DMS153 treated with DMSO at 0.1 percent for 48 hours (cell line): Measurements from ENCODE around the gene ADAM19.

Source experiments
- DNase-seq: peaks from one replicate; lab custom pipeline; 2025; ENCODE audit not compliant: unreplicated experiment; lab: John Stamatoyannopoulos, UW

Gene ADAM19

DNA sequence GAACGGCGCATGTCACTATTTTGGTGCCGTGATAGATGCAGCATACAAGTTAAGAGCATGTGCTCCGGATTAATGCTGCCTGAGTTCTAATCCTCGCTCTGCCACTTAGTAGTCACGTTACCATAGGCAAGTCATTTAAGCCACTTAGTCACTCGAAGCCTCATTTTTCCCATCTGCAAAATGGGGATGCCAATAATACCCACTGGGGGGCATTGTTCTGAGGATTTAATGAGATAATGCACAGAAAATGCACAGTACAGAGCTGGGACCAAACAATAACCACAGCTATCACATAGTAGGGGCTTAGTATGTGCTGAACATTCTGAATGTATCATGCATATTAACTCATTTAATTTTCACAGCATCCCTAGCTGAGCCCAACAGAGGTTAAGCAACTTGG is 106.5 kb downstream of the ADAM19 start:
- no peak for DNase-seq

DNA sequence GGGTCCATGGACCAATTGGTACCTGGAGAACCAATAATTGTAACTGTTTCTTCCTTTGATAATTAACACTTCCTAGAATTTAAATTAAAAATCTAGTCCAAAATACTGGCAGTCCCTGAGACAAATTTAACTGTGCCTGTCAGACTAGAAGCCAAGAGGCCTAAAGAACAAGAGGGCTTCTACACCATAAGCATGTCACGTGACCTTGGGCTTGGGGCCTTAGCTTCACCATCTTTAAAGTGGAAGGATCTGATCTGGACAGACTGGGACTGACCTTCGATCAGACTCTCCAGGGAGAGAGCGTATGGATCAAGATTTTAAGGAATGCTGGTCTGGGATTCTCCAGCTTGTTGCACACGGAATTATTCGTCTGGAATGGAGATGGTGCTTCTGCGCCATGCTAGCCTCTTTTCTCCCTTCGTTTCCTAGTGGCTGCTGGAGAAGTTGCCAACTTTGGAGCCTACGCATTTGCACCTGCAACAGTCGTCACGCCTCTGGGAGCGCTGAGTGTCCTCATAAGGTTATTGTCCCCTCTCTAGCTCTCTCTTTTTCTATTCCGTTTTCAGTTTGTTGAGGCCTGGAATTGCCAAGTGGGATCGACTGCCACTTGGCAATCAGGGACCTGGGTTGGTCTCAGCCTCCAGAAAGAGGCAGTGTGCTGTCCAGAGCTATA is 107.1 kb downstream of the ADAM19 start:
- DNase-seq = no peak

DNA sequence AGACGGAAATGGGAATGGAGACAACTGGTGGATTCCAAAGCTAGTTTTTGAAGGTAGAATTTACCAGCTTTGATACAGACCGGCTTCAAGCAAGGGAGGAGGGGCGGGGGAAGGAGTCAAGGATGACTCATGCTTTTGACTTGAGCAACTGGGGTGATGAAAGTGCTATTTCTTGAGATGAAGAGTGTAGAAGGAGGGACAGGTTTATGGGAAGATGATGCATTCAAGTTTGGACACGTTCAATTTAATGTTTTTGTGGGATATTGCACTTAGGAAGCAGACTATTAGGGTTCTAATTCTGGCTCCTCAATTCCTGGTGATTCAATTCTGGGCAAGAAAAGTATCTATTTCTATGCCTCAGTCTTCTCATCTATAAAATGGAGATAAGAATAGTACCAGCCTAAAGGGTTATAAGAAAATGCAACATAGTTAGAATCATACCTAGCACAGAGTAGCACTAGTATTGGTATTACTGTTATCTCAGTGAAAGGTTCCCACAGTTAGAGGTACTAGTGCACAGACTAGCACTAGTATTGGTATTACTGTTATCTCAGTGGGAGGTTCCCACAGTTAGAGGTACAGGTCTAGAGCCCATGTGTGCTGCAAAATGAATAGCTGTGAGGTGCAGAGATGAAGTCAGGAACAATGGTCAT is 110.9 kb downstream of the ADAM19 start:
- DNase-seq = no peak

DNA sequence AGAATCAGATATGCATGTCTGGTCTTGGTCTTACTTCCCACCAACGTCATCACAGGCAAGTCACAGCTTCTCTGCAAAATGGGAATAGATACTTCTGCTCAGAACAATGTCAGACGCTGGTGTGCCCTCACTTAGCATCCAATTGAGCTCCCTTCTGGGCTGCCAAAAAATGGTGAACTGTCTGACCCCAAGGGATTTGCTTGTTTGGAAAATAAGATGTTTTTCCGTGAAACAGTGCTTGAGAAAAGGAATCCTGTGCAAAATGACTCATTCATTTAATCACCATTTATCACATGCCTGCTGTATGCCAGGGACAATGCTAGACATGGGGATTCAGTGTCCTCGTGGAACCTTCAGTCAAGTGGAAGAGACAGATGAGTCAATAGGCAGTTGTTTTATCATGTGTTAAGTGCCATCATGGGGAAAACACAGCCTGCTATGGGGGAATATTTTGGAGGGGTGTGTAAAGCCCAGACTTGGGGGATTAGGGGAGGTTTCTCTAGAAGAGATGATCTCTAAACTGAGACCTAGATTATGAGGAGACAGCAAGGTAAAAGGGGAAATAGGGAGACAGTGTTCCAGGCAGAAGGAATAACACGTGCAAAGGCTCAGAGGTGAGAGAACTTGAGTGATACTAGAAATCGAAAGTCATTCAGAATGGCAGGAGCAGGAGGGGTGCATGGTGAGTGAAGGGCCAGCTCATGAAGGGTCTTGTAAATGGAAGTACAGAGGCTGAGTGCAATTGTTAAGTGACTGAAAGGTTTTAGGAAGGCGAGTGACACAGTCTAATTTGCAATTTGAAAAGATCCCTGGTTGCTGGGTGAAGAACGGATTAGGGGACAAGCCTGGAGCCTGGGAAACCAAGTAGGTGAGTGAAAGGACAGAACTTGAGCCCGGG is 111.7 kb downstream of the ADAM19 start:
- no peak for DNase-seq

DNA sequence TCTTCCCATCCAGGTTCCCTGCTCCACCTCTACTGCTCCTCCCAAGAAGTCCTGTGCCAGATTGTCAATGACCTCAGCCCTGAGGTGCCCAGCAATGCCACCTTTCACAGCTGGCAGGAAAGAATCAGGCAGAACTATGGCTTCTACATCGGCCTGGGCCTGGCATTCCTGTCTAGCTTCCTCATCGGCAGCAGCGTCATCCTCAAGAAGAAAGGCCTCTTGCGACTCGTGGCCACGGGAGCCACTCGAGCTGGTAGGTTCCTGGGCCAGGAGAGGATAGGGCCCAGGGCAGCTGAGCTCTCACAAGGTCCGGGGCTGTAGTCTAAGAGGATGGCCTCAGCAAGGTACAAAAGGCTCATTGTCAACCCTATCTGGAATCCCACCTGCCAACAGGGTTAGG is 112.5 kb downstream of the ADAM19 start:
- no peak for DNase-seq

DNA sequence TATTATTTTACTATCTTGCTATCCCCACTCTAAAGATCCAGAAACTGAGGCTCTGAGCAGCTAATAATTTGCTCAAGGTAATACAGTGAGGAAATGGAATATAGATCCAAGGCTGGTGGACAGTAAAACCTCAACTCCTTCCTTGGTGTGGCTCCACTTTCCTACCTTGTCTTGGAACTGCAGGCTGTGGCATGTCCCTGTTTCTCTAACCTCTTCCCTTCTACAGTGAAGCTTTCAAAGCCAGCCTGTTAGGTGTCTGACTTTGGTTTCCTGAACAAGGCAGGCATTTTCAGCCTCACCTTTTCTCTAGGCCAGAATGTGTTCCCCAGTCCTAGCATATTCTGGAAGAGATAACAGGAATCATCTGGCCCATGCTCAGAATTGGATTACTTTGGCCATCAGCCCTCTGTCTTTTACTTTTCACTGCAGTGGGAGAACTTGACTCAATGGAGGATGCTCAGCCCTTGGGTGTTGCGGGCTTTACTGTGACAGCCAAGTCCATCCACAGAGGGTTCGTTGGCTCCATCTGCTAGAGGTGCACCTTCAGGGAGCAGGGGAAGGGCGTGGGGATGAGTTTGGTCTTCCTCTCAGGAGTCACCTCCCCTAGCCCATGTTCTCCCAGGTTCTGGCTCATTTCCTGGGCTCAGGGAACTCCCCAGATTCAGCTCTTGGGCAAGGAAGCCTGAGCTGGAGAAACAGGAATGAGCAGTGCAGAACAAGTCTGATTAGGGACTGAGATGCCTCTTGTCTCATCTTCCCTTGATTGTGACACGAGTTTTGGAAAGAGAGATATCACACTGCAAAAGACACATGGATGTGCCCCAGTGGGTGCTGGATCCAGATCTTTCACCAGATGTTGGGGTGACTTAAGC is 114.4 kb downstream of the ADAM19 start:
- DNase-seq = no peak

DNA sequence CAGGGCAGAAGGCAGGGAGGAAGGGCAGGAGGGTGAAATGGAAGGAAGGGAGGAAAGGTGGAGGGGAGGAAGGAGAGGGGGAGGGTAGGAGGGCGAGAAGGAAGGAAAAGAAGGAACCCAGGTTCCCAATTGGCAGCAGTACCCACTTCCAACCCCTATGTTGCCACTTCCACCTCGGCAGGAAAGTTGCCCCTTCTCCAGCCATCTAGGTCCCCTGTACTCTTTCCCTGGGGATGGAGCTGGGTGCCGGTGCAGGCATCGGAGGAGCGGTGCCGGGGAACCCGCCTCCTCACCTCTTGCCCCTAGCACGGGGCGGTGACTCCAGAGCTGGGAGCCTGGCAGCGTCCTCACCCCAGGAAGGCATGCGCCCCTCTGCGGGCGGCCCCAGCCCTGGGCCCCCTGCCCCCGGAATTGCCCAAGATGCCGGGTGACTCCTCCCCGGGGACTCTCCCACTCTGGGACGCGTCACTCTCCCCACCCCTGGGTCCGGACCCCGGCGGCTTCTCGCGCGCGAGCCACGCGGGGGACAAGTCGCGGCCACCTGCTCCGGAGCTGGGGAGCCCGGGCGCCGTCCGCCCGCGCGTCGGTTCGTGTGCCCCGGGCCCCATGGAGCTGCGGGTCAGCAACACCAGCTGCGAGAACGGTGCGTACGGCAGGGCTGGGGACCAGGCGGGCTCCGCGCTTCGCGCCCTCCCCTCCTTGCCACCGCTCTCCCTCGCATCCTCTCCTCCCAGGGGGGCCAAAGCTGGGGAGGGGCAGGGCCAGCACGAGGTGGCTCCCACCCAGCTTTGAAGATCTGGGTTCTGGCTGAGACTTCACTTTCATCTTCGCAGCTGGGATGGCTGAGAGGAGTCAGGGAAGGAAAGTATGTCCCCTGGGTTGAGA is 115.6 kb downstream of the ADAM19 start, which contains the start of gene NIPAL4:
TSS of gene NIPAL4 (plus strand) at position 499 of the 885 bp plus-strand sequence. CDS start at position 607, 108 bp downstream.
- DNase-seq = no peak

DNA sequence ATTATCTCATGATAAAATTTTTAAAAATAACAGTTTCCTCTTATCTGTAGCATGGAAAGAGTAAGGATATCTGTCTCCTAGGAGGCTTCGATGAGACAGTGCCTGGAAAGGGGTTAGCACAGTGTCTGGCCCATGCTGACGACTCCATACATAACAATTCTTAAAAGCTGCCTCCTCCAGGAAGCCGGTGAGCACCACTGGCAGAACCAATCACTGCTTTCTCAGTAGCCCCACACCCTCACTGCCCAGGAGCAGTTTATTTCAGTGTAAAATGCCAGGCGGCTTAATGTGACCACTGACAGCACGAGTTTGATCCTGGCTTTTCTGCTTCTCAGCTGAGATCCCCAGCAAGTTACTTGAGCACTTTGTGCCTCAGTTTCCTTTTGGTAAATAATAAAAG is 116.7 kb downstream of the ADAM19 start:
- no peak for DNase-seq

DNA sequence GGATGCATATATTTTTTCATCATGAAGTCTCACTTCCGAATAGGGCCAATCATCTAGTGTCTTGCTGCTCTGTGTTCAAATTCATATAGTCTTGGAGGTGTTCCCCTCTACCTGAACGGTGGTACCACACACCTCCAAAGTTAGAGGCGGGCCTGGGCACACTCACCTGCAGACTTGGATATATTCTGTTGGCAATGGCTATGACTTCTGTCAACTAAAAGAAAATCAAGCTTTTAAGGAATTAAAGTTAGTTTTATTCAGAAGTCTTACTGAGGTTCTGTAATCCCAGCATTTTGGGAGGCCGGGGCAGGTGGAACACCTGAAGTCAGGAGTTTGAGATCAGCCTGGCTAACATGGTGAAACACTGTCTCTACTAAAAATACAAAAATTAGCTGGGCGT is 118.2 kb downstream of the ADAM19 start:
- no peak for DNase-seq

DNA sequence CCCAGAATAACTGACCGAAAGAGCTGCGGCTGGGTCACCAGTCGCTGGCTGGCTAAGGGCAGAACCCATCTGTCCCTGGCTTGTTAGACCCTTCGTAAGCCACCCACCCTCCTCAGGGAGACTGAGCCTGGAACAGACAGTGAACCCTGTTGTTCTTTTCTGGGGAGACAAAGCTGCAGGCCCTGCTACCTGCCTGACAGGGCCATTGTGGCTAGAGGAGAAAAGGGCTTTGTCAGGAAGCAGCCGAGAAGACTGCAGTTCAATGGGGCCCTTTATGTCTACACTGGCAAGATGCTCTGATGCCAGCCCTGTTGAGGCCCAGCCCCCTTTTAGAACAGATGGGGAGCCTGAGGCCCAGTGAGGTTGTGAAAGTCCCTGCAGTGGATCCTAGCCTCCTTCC is 119.3 kb downstream of the ADAM19 start:
- DNase-seq = no peak

DNA sequence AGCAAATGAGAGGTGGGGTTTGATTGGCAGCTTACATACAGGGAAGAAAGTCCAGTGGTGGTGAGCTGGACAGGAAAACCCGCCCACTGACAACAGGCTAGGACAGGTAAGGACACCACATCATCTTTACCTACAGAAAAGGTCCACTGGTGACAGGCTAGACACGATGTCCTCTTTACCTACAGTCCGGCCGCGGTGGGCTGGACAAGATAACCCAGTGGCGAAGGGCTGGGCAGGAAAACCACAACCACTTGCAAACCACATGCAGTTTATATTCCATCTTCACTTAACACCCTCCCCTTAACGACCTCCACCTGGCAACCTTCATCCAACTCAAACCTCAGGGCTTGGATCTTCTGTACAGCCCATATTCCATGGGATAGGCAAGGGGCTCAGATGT is 120.5 kb downstream of the ADAM19 start:
- DNase-seq = no peak

DNA sequence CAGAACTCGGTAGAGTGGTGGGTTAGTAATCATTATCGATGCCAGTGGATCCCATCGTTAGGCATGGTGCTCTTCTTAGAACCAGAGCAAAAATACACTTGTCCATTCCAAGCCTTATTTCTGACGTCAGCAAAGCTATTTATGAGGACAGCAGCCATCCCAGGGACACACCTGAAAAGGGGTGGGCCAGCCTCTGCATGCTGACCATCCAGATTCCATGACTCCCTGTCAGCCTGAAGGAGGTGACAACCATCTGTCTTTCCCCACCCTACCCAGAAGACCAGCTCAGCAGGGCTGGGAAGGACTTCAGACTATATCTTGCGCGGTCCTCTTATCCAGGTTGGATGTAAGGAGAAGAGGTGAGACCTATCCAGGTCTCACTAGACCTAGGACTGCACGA is 121.3 kb downstream of the ADAM19 start:
- no peak for DNase-seq

DNA sequence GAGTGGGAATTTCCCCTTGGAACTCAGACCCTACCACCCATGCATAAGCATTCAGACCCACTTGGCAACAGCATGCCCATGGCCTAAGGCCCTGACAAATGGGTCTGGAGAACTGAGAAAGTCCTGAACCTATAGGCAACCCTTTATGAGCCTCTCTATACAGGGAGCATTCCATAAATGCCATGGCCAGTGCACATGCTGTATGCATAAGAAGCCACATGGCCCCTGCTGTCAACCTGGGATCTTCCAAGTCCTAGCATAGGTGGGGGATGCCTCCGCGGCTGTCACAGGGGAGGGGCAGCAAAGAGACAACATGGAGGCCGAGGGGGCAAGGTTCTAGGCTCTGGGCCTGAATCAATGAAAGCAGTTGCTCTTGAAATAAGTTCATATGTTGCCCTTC is 123.8 kb downstream of the ADAM19 start:
- DNase-seq = no peak

DNA sequence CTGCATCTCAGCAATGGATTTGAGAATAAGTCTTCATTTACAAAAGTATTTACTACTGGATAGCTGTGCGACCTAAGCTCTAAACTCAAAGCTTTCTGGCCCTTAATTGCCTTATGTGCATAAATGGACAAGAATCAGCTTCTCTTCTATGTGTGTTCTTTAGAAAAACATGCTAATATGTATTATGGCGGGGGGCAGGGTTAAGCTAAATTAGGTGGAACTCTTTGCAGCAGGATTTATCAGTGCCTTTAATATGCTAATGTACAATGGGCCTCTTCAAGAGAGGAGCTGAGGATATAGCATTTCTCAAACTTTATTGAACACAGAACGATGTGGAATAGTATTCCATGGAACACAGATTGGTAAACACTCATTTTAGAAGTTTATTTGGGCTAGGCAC is 125.6 kb downstream of the ADAM19 start:
- DNase-seq = no peak

DNA sequence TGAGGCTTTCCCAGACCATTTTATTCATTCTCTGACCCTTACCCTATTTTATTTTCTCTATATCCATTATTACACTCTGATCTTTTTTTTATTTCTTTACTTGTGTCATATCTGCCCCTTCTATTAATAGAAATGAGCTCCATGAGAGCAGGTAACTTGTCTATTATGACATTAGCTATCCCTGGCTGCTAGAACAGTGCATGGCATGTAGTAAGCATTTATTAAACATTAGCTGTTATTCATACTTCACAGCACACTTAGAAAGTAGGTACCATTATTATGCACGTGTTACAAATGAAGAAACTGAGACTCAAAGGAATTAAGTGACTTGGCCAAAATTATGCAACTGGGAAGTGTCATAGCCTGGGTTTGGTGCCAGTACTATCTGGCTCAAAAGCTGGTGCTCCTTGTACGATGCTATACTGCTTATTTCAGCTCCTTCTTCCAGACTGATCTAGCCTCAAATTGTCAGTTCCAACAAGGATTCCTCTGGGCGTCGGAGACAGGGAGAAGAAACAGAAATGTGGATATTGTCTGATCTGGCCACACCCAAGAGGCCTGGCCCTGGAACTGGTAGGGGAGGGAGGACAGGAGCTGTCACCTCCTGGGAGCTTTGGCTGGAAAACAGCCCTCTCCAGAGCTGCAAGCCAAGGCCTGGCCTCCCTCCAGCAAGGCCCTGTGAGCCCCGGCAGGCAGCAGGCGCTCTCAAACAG is 126.4 kb downstream of the ADAM19 start:
- no peak for DNase-seq

DNA sequence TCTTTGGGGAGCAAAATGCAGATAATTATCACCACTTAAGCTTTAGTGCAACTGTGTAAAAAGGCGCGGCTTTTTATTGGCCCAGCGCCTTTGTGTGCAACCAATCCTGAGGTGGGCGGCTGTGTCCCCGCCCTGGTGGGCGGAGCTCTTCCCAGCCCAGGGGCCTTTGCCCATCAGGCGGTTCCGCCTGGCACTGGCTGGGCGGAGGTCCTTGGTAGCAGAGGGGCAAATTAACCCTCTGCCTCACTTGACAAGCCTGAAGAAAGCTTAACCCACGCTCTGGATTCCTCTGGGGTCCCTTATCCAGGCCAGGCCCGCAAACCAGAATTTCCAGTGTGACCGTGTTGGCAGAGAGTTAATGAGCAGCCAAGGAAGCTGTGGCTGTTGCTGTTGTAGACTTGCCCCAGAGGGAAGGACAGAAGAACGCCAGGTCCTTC is 128.4 kb downstream of the ADAM19 start:
- DNase-seq = no peak

DNA sequence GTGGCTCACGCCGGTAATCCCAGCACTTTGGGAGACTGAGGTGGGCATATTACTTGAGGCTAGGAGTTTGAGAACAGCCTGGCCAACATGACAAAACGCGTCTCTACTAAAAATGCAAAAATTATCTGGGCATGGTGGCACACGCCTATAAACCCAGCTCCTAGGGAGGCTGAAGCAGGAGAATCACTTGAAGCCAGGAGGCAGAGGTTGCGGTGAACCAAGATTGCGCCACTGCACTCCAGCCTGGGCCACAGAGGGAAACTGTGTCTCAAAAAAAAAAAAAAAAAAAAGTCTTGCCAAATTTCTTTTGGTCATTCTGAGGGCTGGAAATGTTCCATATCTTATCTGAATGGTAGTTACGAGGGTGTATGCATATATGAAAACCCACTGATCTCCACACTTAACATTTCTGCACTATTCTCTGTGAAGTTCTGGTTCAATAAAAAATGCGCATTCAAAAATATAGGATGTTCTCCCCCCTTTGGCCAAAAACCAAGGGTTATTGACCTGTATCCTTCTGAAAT is 129.1 kb downstream of the ADAM19 start:
- DNase-seq = no peak

DNA sequence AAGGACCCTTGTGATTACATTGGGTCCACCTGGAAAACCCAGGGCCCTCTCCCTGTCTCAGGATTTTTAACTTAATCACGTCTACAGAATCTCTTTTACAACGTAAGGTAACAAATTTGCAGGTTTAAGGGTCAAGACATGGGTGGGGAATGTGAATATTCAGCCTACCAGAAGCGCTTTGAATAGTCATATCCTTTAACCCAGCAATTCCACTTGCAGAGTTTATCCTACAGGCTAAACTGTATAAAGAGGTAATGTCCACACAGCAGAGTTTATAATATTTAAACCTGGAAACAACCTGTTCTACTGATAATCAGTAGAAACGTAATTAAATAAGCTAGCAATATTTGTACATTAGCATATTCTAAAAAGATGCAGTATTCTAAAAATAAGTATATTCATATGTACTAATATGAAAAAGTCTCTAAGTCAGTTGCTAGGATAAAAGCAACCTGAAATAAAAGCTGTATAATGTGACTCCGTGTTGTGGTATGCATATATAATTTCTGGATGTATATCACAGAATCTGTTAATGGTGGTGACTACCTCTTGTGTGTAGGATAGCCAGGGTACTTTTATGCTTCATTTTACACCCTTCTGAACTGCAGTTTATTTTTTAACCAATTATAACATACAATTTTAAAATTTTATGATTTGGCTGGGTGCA is 129.7 kb downstream of the ADAM19 start:
- DNase-seq = no peak
